HEK293 (cell line): ENCODE measurements around the gene GLB1L2.
A peak's percentile ranks its signal among the peaks of the same experiment; 100 is the strongest.

Experiments
- CTCF ChIA-PET: fragments of 350-600 bp; formaldehyde crosslinking; extraction: SDS; loops from one replicate; lab custom pipeline; 2021; ENCODE audit warnings: antibody characterized with exemption; lab: Yijun Ruan, JAX
- POLR2A ChIA-PET: fragments of 300-600 bp; formaldehyde crosslinking; extraction: SDS; loops from one replicate; lab custom pipeline; 2020; ENCODE audit warnings: antibody characterized with exemption, inconsistent platforms; lab: Yijun Ruan, JAX
- H3K27ac ChIP-seq: fragments of 200-500 bp; sonication (Bioruptor generic); 2 replicates; pipeline ENCODE4 v1.5.1; 2014; ENCODE audit warnings: low read depth, low read length, control low read depth, inconsistent platforms; ENCODE audit errors: extremely low read depth
- H3K36me3 ChIP-seq, 2 experiments: fragments of 200-500 bp in 1 of 2; sonication (Bioruptor generic) in 1 of 2; 1 replicate in 1 of 2; 2 replicates in 1 of 2; pipeline ENCODE4 v1.5.1; 2014 to 2017; ENCODE audit warnings: inconsistent platforms in 2 of 2, low read length in 2 of 2; ENCODE audit not compliant: control insufficient read depth in 2 of 2, insufficient read depth in 1 of 2
- H3K4me1 ChIP-seq: fragments of 200-500 bp; sonication (Bioruptor generic); 2 replicates; pipeline ENCODE4 v1.5.1; 2014; ENCODE audit warnings: mild to moderate bottlenecking, low read length, inconsistent platforms; ENCODE audit not compliant: control insufficient read depth, insufficient read depth
- H3K4me3 ChIP-seq: 2 replicates; pipeline ENCODE4 v1.5.1; 2011; ENCODE audit warnings: low read depth, mild to moderate bottlenecking, control low read depth, low read length, moderate library complexity
- H3K9me3 ChIP-seq: fragments of 200-500 bp; sonication (Bioruptor generic); 2 replicates; pipeline ENCODE4 v1.5.1; 2014; ENCODE audit warnings: low read depth, low read length, inconsistent platforms; ENCODE audit not compliant: control insufficient read depth, insufficient read depth
- GFI1B ChIP-seq: fragments of 450-650 bp; formaldehyde crosslinking; IDR thresholded peaks from 2 replicates; pipeline ENCODE4 v1.5.1; 2016; ENCODE audit warnings: missing biosample characterization, missing genetic modification characterization
- HIC1 ChIP-seq: fragments of 450-650 bp; formaldehyde crosslinking; IDR thresholded peaks from 2 replicates; pipeline ENCODE4 v1.5.1; 2016; ENCODE audit warnings: missing biosample characterization, missing genetic modification characterization
- RBAK ChIP-seq: fragments of 450-650 bp; formaldehyde crosslinking; IDR thresholded peaks from 2 replicates; pipeline ENCODE4 v1.5.1; 2016; ENCODE audit warnings: missing biosample characterization, missing genetic modification characterization
- SP3 ChIP-seq: fragments of 450-650 bp; formaldehyde crosslinking; IDR thresholded peaks from 2 replicates; pipeline ENCODE4 v1.5.1; 2016; ENCODE audit warnings: missing biosample characterization, missing genetic modification characterization
- ZBTB6 ChIP-seq: fragments of 450-650 bp; formaldehyde crosslinking; IDR thresholded peaks from 2 replicates; pipeline ENCODE4 v1.5.1; 2017; ENCODE audit warnings: missing biosample characterization, missing genetic modification characterization
- ZNF10 ChIP-seq: fragments of 450-650 bp; formaldehyde crosslinking; IDR thresholded peaks from 2 replicates; pipeline ENCODE4 v1.5.1; 2017; ENCODE audit warnings: missing biosample characterization, missing genetic modification characterization
- ZNF23 ChIP-seq: fragments of 450-650 bp; formaldehyde crosslinking; IDR thresholded peaks from 2 replicates; pipeline ENCODE4 v1.5.1; 2016; ENCODE audit warnings: missing biosample characterization, missing genetic modification characterization, borderline replicate concordance
- ZNF341 ChIP-seq: fragments of 450-650 bp; formaldehyde crosslinking; IDR thresholded peaks from 2 replicates; pipeline ENCODE4; 2016; ENCODE audit warnings: low read depth, missing biosample characterization, missing genetic modification characterization
- ZNF394 ChIP-seq: fragments of 450-650 bp; formaldehyde crosslinking; IDR thresholded peaks from 2 replicates; pipeline ENCODE4 v1.5.1; 2016; ENCODE audit warnings: missing biosample characterization, missing genetic modification characterization, mild to moderate bottlenecking, moderate library complexity, borderline replicate concordance
- ZNF514 ChIP-seq: fragments of 450-650 bp; formaldehyde crosslinking; IDR thresholded peaks from 2 replicates; pipeline ENCODE4 v1.5.1; 2016; ENCODE audit warnings: missing biosample characterization, missing genetic modification characterization
- ZNF596 ChIP-seq: fragments of 450-650 bp; IDR thresholded peaks from 2 replicates; pipeline ENCODE4 v1.5.0; 2018; ENCODE audit warnings: missing biosample characterization, mild to moderate bottlenecking, missing genetic modification characterization, moderate library complexity
- ZNF600 ChIP-seq: fragments of 450-650 bp; formaldehyde crosslinking; IDR thresholded peaks from 2 replicates; pipeline ENCODE4 v1.5.1; 2016; ENCODE audit warnings: missing biosample characterization, missing genetic modification characterization
- ZNF623 ChIP-seq: fragments of 450-650 bp; formaldehyde crosslinking; IDR thresholded peaks from 2 replicates; pipeline ENCODE4 v1.5.1; 2016; ENCODE audit warnings: missing biosample characterization, missing genetic modification characterization
- ZNF626 ChIP-seq: fragments of 450-650 bp; sonication (Bioruptor Pico); formaldehyde crosslinking; IDR thresholded peaks from 2 replicates; pipeline ENCODE4 v1.5.1; 2018; ENCODE audit warnings: missing biosample characterization, missing genetic modification characterization, inconsistent platforms
- ZNF629 ChIP-seq: fragments of 450-650 bp; formaldehyde crosslinking; IDR thresholded peaks from 2 replicates; pipeline ENCODE4 v1.5.1; 2017; ENCODE audit warnings: missing biosample characterization, missing genetic modification characterization
- ZNF654 ChIP-seq: fragments of 450-650 bp; formaldehyde crosslinking; IDR thresholded peaks from 2 replicates; pipeline ENCODE4 v1.5.1; 2016; ENCODE audit warnings: low read depth, missing biosample characterization, missing genetic modification characterization
- ZNF692 ChIP-seq: fragments of 450-650 bp; formaldehyde crosslinking; IDR thresholded peaks from 2 replicates; pipeline ENCODE4 v1.5.1; 2016; ENCODE audit warnings: missing biosample characterization, missing genetic modification characterization
- ZSCAN16 ChIP-seq: fragments of 450-650 bp; formaldehyde crosslinking; IDR thresholded peaks from 2 replicates; pipeline ENCODE4 v1.5.1; 2016; ENCODE audit warnings: missing biosample characterization, missing genetic modification characterization
- TF ChIP-seq, protein P1 (sequence below): fragments of 450-650 bp; formaldehyde crosslinking; IDR thresholded peaks from 2 replicates; pipeline ENCODE4 v1.5.1; 2016; ENCODE audit warnings: missing biosample characterization, missing genetic modification characterization

GLB1L2 gene

GRCh38 chr11:134380785-134381184, 49.0 kb downstream of the GLB1L2 start:
- ChIA-PET CTCF (no interaction called here), POLR2A (no interaction called here)
- Histone ChIP-seq H3K4me1 (no peaks in the 10 kb centered on the region), H3K9me3 (no peaks in the 10 kb centered on the region), H3K36me3 (peaks cover 0 to 6% of the 10 kb centered on the region in 2 experiments; a peak in 1 of 3 replicates), H3K4me3 (no peak overlapping the region), H3K27ac (no peak overlapping the region)
- TF ChIP-seq ZNF692 (tag by site-specific recombination) = no peak
- TF ChIP-seq, protein P1, sequence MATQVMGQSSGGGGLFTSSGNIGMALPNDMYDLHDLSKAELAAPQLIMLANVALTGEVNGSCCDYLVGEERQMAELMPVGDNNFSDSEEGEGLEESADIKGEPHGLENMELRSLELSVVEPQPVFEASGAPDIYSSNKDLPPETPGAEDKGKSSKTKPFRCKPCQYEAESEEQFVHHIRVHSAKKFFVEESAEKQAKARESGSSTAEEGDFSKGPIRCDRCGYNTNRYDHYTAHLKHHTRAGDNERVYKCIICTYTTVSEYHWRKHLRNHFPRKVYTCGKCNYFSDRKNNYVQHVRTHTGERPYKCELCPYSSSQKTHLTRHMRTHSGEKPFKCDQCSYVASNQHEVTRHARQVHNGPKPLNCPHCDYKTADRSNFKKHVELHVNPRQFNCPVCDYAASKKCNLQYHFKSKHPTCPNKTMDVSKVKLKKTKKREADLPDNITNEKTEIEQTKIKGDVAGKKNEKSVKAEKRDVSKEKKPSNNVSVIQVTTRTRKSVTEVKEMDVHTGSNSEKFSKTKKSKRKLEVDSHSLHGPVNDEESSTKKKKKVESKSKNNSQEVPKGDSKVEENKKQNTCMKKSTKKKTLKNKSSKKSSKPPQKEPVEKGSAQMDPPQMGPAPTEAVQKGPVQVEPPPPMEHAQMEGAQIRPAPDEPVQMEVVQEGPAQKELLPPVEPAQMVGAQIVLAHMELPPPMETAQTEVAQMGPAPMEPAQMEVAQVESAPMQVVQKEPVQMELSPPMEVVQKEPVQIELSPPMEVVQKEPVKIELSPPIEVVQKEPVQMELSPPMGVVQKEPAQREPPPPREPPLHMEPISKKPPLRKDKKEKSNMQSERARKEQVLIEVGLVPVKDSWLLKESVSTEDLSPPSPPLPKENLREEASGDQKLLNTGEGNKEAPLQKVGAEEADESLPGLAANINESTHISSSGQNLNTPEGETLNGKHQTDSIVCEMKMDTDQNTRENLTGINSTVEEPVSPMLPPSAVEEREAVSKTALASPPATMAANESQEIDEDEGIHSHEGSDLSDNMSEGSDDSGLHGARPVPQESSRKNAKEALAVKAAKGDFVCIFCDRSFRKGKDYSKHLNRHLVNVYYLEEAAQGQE = 0 out of 2 replicates have a peak, but pooled peaks have one; percentile 27

GRCh38 chr11:134382257-134382656, 50.5 kb downstream of the GLB1L2 start:
- Histone ChIP-seq H3K27ac (no peak overlapping the region), H3K4me1 (peaks cover 3% of the 10 kb centered on the region; the same call in 1 of the 2 replicates), H3K36me3 (peaks cover 0 to under 1% of the 10 kb centered on the region in 2 experiments; a peak in 1 of 3 replicates), H3K4me3 (no peak overlapping the region), H3K9me3 (no peaks in the 10 kb centered on the region)
- ChIA-PET POLR2A (no interaction called here), CTCF (interaction anchor here (0.7 kb wide), 1 partner anchor 120 kb away, joined by 3 read pairs; no protein-coding TSS in a partner anchor)
- no peak for TF ChIP-seq GFI1B (tag by site-specific recombination)
- TF ChIP-seq ZNF341 (tag by site-specific recombination) = peak; percentile 64

DNA sequence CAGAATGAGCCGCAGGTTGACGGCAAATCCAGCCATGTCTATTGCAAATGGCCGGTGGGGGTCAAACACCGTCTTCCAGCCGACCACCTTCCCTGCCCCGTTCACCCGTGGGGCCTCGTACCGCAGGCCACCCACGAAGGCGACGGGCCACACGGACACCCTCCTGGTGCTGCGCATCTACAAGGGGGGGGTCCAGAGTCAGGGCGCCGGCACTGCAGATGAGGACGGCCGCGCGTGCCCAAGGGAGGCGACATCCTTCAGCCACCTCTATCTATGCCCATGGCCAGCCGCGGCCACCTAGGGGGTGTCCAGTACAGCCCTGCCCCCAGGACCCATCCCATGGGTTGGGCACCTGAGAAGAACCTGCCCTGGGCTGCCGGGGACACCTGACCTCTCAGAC, 51.0 kb downstream of the GLB1L2 start:
- CTCF ChIA-PET = interaction anchor here (0.7 kb wide), 1 partner anchor 120 kb away, joined by 3 read pairs; no protein-coding TSS in a partner anchor
- Histone ChIP-seq H3K36me3 (no peaks in the 10 kb centered on the region), H3K4me3 (no peak overlapping the region), H3K4me1 (peaks cover 3% of the 10 kb centered on the region; the same call in 1 of the 2 replicates), H3K27ac (no peak overlapping the region), H3K9me3 (no peaks in the 10 kb centered on the region)
- POLR2A ChIA-PET = no interaction called here
- no peak for TF ChIP-seq ZNF514
- no peak for TF ChIP-seq ZNF623 (tag by site-specific recombination)
- TF ChIP-seq ZNF23 (tag by site-specific recombination) = no peak
- TF ChIP-seq ZNF629 (tag by site-specific recombination) = no peak
- TF ChIP-seq ZNF10 (tag by site-specific recombination) = no peak

GRCh38 chr11:134383576-134384221, 51.9 kb downstream of the GLB1L2 start:
- CTCF ChIA-PET = no interaction called here
- Histone ChIP-seq H3K4me3 (no peak overlapping the region), H3K4me1 (peaks cover 3% of the 10 kb centered on the region; the same call in 1 of the 2 replicates), H3K9me3 (no peaks in the 10 kb centered on the region), H3K27ac (no peak overlapping the region), H3K36me3 (no peaks in the 10 kb centered on the region)
- POLR2A ChIA-PET = no interaction called here
- TF ChIP-seq ZNF600 (no peak), RBAK (tag by site-specific recombination) (no peak), ZNF626 (tag by site-specific recombination) (no peak), ZNF10 (tag by site-specific recombination) (no peak), SP3 (tag by site-specific recombination) (no peak), ZNF394 (no peak), ZSCAN16 (no peak), HIC1 (tag by site-specific recombination) (no peak), ZNF654 (tag by site-specific recombination) (no peak), ZBTB6 (no peak), ZNF596 (tag by site-specific recombination) (no peak)
